GM06990 (cell line): ENCODE data around the gene PGAP3.

Experiments
- DNase-seq: peaks from one replicate; pipeline ENCODE4 v3.0.0-alpha.2; 2011; ENCODE audit not compliant: insufficient read length; ENCODE audit errors: extremely low read depth
- H3K27me3 ChIP-seq: replicated peaks from 2 replicates; pipeline ENCODE4 v1.6.0; 2011; ENCODE audit warnings: low read length; ENCODE audit not compliant: control insufficient read depth, insufficient read depth
- H3K36me3 ChIP-seq: 2 replicates; pipeline ENCODE4 v1.5.1; 2011; ENCODE audit warnings: low read length; ENCODE audit not compliant: control insufficient read depth, insufficient read depth
- H3K4me3 ChIP-seq: replicated peaks from 2 replicates; pipeline ENCODE4 v1.5.1; 2011; ENCODE audit warnings: low read depth, mild to moderate bottlenecking, control low read depth, low read length
- CTCF ChIP-seq: IDR thresholded peaks from 2 replicates; pipeline ENCODE4 v1.5.1; 2011; ENCODE audit warnings: low read length, control low read depth, mild to moderate bottlenecking, inconsistent platforms; ENCODE audit not compliant: insufficient read depth, poor library complexity, severe bottlenecking

The PGAP3 gene

DNA sequence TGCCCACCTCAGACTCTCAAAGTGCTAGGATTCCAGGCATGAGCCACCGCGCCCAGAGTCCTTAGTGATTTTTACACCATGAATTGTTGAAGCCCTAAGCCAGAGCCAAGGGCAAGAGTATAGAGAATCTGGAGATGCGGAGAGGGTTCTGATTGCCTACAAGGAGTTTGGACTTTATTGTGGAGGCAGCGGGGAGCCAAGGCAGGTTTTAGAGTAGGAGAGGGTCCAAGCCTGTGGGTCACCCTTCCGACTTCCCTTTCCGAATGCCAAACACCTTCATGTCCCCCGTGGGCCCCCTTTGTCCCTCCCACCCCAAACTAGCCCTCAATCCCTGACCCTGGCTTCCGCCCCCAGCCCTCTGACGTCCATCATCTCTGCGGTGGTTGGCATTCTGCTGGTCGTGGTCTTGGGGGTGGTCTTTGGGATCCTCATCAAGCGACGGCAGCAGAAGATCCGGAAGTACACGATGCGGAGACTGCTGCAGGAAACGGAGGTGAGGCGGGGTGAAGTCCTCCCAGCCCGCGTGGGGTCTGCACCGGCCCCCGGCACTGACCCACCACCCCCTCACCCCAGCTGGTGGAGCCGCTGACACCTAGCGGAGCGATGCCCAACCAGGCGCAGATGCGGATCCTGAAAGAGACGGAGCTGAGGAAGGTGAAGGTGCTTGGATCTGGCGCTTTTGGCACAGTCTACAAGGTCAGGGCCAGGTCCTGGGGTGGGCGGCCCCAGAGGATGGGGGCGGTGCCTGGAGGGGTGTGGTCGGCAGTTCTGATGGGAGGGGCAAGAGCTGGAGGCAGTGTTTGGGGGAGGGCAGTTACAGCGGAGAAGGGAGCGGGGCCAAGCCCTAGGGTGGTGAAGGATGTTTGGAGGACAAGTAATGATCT, 35.4 kb upstream of the PGAP3 start:
- Histone ChIP-seq H3K4me3 (no peak overlapping the region), H3K36me3 (peaks cover 8% of the 10 kb centered on the region), H3K27me3 (no peaks in the 10 kb centered on the region)
- no peak for TF ChIP-seq CTCF
- DNase-seq = no peak

DNA sequence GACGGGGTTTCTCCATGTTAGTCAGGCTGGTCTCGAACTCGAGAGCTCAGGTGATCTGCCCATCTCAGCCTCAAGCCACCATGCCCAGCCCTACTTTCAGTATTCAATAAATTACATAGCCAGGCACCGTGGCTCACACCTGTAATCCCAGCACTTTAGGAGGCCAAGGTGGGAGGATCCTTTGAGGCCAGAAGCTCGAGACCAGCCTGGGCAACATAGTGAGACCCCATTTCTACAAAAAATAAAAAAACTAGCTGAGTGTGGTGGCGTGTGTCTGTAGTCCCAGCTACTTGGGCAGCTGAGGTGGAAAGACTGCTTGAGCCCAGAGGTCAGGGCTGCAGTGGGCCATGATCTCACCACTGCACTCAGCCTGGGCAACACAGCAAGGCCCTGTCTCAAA, 34.2 kb upstream of the PGAP3 start:
- no peaks in the 10 kb centered on the region; the same call in 1 of the 2 replicates for H3K36me3 ChIP-seq
- TF ChIP-seq CTCF = no peak
- no peak overlapping the region for H3K4me3 ChIP-seq
- no peaks in the 10 kb centered on the region for H3K27me3 ChIP-seq
- no peak for DNase-seq

GRCh38 chr17:39719563-39720355, 31.9 kb upstream of the PGAP3 start:
- Histone ChIP-seq H3K4me3 (no peak overlapping the region), H3K27me3 (no peaks in the 10 kb centered on the region), H3K36me3 (no peaks in the 10 kb centered on the region)
- no peak for DNase-seq
- no peak for TF ChIP-seq CTCF

GRCh38 chr17:39717660-39718059, 29.8 kb upstream of the PGAP3 start:
- H3K27me3 ChIP-seq = no peaks in the 10 kb centered on the region
- TF ChIP-seq CTCF = no peak
- DNase-seq = no peak
- H3K4me3 ChIP-seq = no peak overlapping the region
- H3K36me3 ChIP-seq = no peaks in the 10 kb centered on the region

DNA sequence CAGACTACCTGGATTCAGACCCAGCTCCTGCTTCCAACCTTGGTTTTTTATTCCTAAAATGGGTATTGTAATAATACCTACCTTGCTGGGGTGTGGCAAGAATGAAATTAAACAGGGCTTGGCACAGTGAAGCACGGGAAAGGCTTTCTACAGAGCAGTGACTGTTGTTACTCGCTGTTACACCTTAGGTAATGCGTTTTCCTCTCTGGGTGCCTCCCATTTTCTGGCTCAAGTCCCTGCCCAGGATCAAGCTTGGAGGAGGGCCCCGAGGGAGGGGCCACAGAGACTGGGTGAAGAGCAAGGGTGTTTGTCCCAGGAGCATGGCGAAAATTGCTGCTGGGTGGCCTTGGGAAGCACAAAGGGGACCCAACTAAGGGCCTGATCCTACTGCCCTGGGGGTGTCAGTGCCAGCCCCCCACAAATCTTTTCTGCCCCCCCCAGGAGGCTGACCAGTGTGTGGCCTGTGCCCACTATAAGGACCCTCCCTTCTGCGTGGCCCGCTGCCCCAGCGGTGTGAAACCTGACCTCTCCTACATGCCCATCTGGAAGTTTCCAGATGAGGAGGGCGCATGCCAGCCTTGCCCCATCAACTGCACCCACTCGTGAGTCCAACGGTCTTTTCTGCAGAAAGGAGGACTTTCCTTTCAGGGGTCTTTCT, 29.2 kb upstream of the PGAP3 start:
- no peak for TF ChIP-seq CTCF
- no peak for DNase-seq
- no peaks in the 10 kb centered on the region for H3K36me3 ChIP-seq
- H3K27me3 ChIP-seq = no peaks in the 10 kb centered on the region
- no peak overlapping the region for H3K4me3 ChIP-seq
